K562 (cell line): ENCODE results near the gene TBCC. TPM values are rescaled to one million over a fixed set of nuclear protein-coding genes. Genes with fewer than 3 reads are reported as not detected.

Experiments used
- ARID1B ChIP-seq: fragments of 450-650 bp; IDR thresholded peaks from 2 replicates; pipeline ENCODE4 v1.6.1; 2016; ENCODE audit warnings: antibody characterized with exemption, mild to moderate bottlenecking, inconsistent platforms
- ATF3 ChIP-seq, 2 experiments: fragments of 450-650 bp in 1 of 2; sonication (generic) in 1 of 2; formaldehyde crosslinking in 1 of 2; IDR thresholded peaks in 1 of 2; conservative IDR thresholded peaks in 1 of 2; 2 replicates each; pipeline versions ENCODE4 v1.6.1 to v1.8.1; 2016 to 2023; ENCODE audit warnings: mild to moderate bottlenecking in 2 of 2, moderate library complexity in 2 of 2, inconsistent platforms in 1 of 2, missing genetic modification reagents in 1 of 2
- ATF7 ChIP-seq: fragments of 450-650 bp; IDR thresholded peaks from 2 replicates; pipeline ENCODE4 v1.7.1; 2014; ENCODE audit warnings: mild to moderate bottlenecking, moderate library complexity
- BRF1 ChIP-seq: IDR thresholded peaks from 3 replicates; pipeline ENCODE4 v1.6.1; 2011; ENCODE audit warnings: borderline replicate concordance, mild to moderate bottlenecking; ENCODE audit not compliant: insufficient read length; ENCODE audit errors: extremely low read depth
- BRF2 ChIP-seq: IDR thresholded peaks from 3 replicates; pipeline ENCODE4 v1.6.1; 2011; ENCODE audit warnings: borderline replicate concordance, mild to moderate bottlenecking; ENCODE audit not compliant: insufficient read length, insufficient read depth
- FOSL1 ChIP-seq: fragments of 200-800 bp; sonication (Bioruptor generic); conservative IDR thresholded peaks from 2 replicates; pipeline ENCODE4 v1.6.1; 2016; ENCODE audit warnings: missing genetic modification characterization, missing compliant biosample characterization
- HDAC2 ChIP-seq: fragments of 450-650 bp; IDR thresholded peaks from 2 replicates; pipeline ENCODE4 v1.6.1; 2016; ENCODE audit warnings: mild to moderate bottlenecking
- HDAC8 ChIP-seq: fragments of 450-650 bp; IDR thresholded peaks from 2 replicates; pipeline ENCODE4 v1.6.1; 2016; ENCODE audit warnings: mild to moderate bottlenecking, missing genetic modification characterization, moderate library complexity, missing compliant biosample characterization
- HNRNPK ChIP-seq: fragments of 200-400 bp; formaldehyde crosslinking; IDR thresholded peaks from one replicate; pipeline ENCODE4 v1.6.1; 2018; ENCODE audit warnings: mild to moderate bottlenecking, low read depth, low read length; ENCODE audit not compliant: poor library complexity, severe bottlenecking
- JUNB ChIP-seq: fragments of 450-650 bp; formaldehyde crosslinking; conservative IDR thresholded peaks from 2 replicates; pipeline ENCODE4 v1.4.0; 2020; ENCODE audit warnings: mild to moderate bottlenecking
- JUND ChIP-seq, 2 experiments: IDR thresholded peaks; 2 replicates in 1 of 2; 3 replicates in 1 of 2; pipeline ENCODE4 v1.6.1; 2011; ENCODE audit warnings: borderline replicate concordance in 2 of 2, low read depth in 2 of 2, low read length in 2 of 2, improper control_type of control experiment in 1 of 2, missing biosample characterization in 1 of 2, missing genetic modification characterization in 1 of 2, missing genetic modification reagents in 1 of 2
- MBD1 ChIP-seq: fragments of 250-450 bp; sonication (Bioruptor Pico); IDR thresholded peaks from 2 replicates; pipeline ENCODE4 v1.8.0; 2022; ENCODE audit warnings: inconsistent platforms
- MLX ChIP-seq, 2 experiments: fragments of 450-650 bp in 1 of 2; sonication (generic) in 1 of 2; formaldehyde crosslinking; conservative IDR thresholded peaks; 2 replicates each; pipeline versions ENCODE4 v1.4.0 to v1.8.1; 2020 to 2022; ENCODE audit warnings: mild to moderate bottlenecking in 1 of 2, missing genetic modification reagents in 1 of 2
- PHF8 ChIP-seq: fragments of 200-600 bp; sonication (generic); IDR thresholded peaks from 2 replicates; pipeline ENCODE4 v1.6.1; 2012; ENCODE audit warnings: mixed run types, mild to moderate bottlenecking, inconsistent platforms, low read length, moderate library complexity, borderline replicate concordance
- PKNOX1 ChIP-seq: fragments of 450-650 bp; IDR thresholded peaks from 2 replicates; pipeline ENCODE4 v1.6.1; 2016
- SMAD4 ChIP-seq: fragments of 250-450 bp; sonication (Bioruptor Pico); conservative IDR thresholded peaks from 2 replicates; pipeline ENCODE4 v1.8.0; 2021; ENCODE audit warnings: inconsistent platforms, mild to moderate bottlenecking, moderate library complexity
- SMARCE1 ChIP-seq: fragments of 450-650 bp; IDR thresholded peaks from 2 replicates; pipeline ENCODE4 v1.7.1; 2016; ENCODE audit warnings: mild to moderate bottlenecking
- TAL1 ChIP-seq: fragments of 450-650 bp; IDR thresholded peaks from 2 replicates; pipeline ENCODE4 v1.6.1; 2016; ENCODE audit warnings: mild to moderate bottlenecking
- TRIM24 ChIP-seq, 2 experiments: fragments of 450-650 bp; IDR thresholded peaks; 2 replicates each; pipeline ENCODE4 v1.6.1; 2016
- ZBTB5 ChIP-seq: fragments of 450-650 bp; IDR thresholded peaks from 2 replicates; pipeline ENCODE4 v1.6.1; 2017; ENCODE audit warnings: antibody characterized with exemption
- polyA plus RNA-seq, 8 experiments: library from polyadenylated mRNA; depleted of rRNA in 4 of 8; stranded (reverse) in 5 of 8; unstranded in 3 of 8; fragments of >200 nt; fragmentation: Nextera tagmentation in 2 of 8; fragmentation: Illumina TruSeq in 1 of 8; extraction: Ambion mirVana in 2 of 8; extraction: Trizol in 1 of 8; gene quantifications; 2 replicates each; pipeline versions ENCODE4 v1.2.1 to v1.2.3, GENCODE V29; 2011 to 2014; ENCODE audit warnings: inconsistent platforms in 1 of 8, missing spikeins in 1 of 8
- total RNA-seq, 7 experiments: library from RNA; depleted of rRNA in 6 of 7; stranded (reverse); fragments of >200 nt in 6 of 7; fragmentation: Illumina TruSeq in 2 of 7; extraction: Trizol in 2 of 7; gene quantifications; 2 replicates each; pipeline versions ENCODE4 v1.2.1 to v1.2.3, GENCODE V29; 2011 to 2021; ENCODE audit warnings: low replicate concordance in 1 of 7

TBCC gene
- total and polyA plus RNA-seq, 9 of the 15 experiments (the other 6 are each of a cell fraction or from before 2014, with no cell fraction given): 2.8 to 34.1 (median 23.3) TPM

- no peak for TF ChIP-seq BRF2
- TF ChIP-seq ATF7: 0 out of 2 replicates have a peak, but pooled peaks have one; percentile 28
- no peak for TF ChIP-seq MBD1
- TF ChIP-seq FOSL1 (tag): peak; percentile 97
- TF ChIP-seq MLX (CRISPR knock-in tag; conservative IDR thresholded peaks at IDR 0.05): no peak
- TF ChIP-seq HNRNPK: no peak
- TF ChIP-seq TAL1: peak; percentile 59
- peak; percentile 82 for TF ChIP-seq ATF3 (IDR thresholded peaks at IDR 0.05)
- no peak; the same call in 1 of the 2 replicates for TF ChIP-seq ATF3 (CRISPR knock-in tag; conservative IDR thresholded peaks at IDR 0.05)
- TF ChIP-seq JUND (IDR thresholded peaks at IDR 0.05; ENCODE audit: borderline replicate concordance, low read depth, low read length): peak; percentile 92
- TF ChIP-seq JUND (tag; IDR thresholded peaks at IDR 0.05; ENCODE audit: borderline replicate concordance, low read depth, low read length): peak; percentile 91; the same call in 2 of the 3 replicates
- no peak for TF ChIP-seq BRF1
- peak; percentile 88 for TF ChIP-seq SMARCE1
- TF ChIP-seq TRIM24 (IDR thresholded peaks at IDR 0.05): 0 out of 4 replicates have a peak, but pooled peaks of 1 of the 2 experiments have one; percentile 48
- 0 out of 2 replicates have a peak, but pooled peaks have one; percentile 65 for TF ChIP-seq HDAC2
- no peak for TF ChIP-seq HDAC8 (tag)
- no peak for TF ChIP-seq PHF8
- peak; percentile 88 for TF ChIP-seq ARID1B
- 0 out of 2 replicates have a peak, but pooled peaks have one; percentile 22 for TF ChIP-seq JUNB (CRISPR knock-in tag)
- TF ChIP-seq SMAD4 (CRISPR knock-in tag): 0 out of 2 replicates have a peak, but pooled peaks have one; percentile 20
- TF ChIP-seq PKNOX1: no peak
- TF ChIP-seq ZBTB5: no peak
Observed at GRCh38 chr6:42702200-42702599, 43.7 kb downstream of the TBCC start (continued).
